ENCODE data around the gene RPS17. TPM values are rescaled to one million over a fixed set of nuclear protein-coding genes. Genes with fewer than 3 reads are reported as not detected.

The RPS17 gene
- 1,000 to 10,000 TPM; 2,918 to 3,433 TPM for total RNA-seq

DNA sequence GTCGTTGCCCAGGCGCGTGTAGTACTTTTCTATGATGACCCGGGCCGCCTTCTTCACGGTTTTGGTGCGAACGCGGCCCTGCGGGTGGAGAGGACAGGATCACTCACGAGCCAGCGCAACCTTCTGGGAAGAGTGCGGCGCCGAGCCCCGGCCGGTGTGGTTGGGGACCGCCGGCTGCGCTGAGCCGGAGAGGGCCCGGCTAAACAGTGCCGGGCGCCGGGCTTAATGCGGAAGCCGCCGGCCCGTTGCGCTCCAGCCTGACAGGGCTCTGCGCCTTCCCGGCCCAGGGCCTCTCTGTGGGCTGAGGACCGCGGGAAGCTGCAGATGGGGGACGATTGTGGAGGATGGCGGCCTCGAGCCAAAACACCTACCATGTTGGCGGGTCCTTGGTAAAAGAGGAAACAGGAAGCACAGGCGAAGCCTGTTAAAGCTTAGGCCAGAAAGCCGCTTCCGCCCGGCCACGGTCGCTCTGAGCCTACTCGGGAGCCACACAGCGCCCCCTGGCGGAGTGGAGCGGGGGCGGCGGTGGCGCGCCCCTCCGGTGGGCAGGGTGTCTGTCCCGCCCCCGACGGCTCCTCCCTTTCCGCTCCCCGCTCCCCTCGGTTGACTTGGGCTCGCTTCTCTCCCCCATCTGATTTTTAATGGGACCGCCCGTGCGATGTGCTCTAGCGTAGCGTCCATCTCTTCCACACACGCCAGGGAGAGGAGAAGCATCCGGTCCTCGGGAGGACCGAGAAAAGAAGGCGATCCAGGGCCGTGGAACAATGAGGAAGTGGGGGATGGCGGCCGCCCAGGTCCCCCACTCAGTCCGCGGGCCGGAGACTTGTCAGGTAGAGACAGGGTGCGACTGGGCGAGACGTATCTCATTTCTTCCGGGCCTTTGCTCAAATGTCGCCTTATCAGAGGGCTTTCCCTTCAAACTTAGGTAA lies at the start of gene RPS17:
RPS17 (minus strand) TSS at position 403 of the 929 bp plus-strand sequence; CDS start at position 374, 29 bp downstream.
- H3K27ac Mint-ChIP-seq: peak within 1 kb of the TSS; percentile 98
- H3K9me3 Mint-ChIP-seq: no peaks in the 10 kb centered on the region
- H3K4me3 Mint-ChIP-seq: peak within 1 kb of the TSS; percentile 99
- peaks cover 59% of the 10 kb centered on the region for H3K36me3 Mint-ChIP-seq (ENCODE audit: low read depth)
- H3K27me3 Mint-ChIP-seq: no peaks in the 10 kb centered on the region
- peaks cover 18% of the 10 kb centered on the region for H3K4me1 Mint-ChIP-seq
- ATAC-seq (replicated peaks): peak; percentile 97

DNA sequence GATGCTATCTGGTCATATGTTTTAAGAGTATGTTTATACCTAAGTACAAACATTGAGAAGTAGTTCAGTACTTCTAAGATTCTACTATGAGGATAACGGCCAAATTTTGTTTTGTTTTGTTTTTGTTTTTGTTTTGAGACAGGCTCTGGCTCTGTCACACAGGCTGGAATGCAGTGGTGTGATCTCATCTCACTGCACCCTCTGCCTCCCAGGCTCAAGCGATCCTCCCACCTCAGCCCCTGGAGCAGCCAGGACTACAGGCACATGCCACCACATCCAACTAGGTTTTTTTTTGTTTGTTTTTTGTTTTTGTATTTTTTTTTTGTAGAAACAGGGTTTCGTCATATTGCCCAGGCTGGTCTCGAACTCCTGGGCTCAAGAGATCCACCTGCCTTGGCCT lies 47.5 kb upstream of the RPS17 start:
- ATAC-seq (replicated peaks): no peak

DNA sequence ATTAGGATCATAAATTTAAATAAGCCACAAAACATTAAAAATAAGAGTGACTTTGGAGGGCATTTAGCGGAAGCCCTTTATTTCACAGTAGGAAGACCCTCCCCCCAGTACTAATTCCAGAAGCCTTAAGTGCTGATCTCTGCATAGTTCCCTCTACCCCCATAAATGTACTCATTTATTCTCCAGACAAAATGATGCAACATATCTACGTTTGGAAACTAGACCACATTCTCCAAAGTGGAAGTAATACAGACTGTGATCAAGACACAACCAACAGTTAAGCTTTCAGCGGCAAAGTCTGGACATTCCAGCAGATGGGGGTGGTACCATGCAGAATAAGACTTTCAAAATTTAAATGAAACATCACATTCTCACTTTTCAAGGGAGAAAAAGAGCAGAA lies 44.8 kb upstream of the RPS17 start:
- Mint-ChIP-seq H3K27me3 (peaks cover 19% of the 10 kb centered on the region), H3K9me3 (no peaks in the 10 kb centered on the region), H3K4me3 (no peak overlapping the region), H3K36me3 (ENCODE audit: low read depth) (no peaks in the 10 kb centered on the region), H3K4me1 (no peaks in the 10 kb centered on the region), H3K27ac (no peak overlapping the region)
- no peak for ATAC-seq (replicated peaks)

More for the DNA sequence above, 47.5 kb upstream of the RPS17 start:
- peaks cover 18% of the 10 kb centered on the region for H3K27me3 Mint-ChIP-seq
- H3K27ac Mint-ChIP-seq: no peak overlapping the region
- H3K36me3 Mint-ChIP-seq (ENCODE audit: low read depth): no peaks in the 10 kb centered on the region
- no peaks in the 10 kb centered on the region for H3K4me1 Mint-ChIP-seq
- no peaks in the 10 kb centered on the region for H3K9me3 Mint-ChIP-seq
- H3K4me3 Mint-ChIP-seq: no peak overlapping the region

DNA sequence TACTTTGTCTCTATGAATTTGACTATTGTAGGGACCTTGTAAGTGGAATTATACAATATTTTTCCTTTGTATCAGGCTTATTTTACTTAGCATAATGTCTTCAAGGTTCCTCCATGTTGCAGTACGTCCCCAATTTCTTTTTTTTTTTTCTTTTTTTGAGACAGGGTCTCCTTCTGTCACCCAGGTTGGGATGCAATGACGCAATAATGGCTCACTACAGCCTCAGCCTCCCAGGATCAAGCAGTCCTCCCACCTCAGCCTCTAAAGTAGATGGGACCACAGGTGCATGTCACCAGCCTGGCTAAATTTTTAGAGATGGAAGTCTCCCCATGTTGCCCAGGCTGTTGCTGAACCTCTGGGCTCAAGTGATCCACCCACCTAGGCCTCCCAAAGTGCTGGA lies 40.5 kb upstream of the RPS17 start:
- ATAC-seq (replicated peaks): no peak
- Mint-ChIP-seq H3K27ac (no peak overlapping the region), H3K27me3 (peaks cover 14% of the 10 kb centered on the region), H3K4me3 (no peak overlapping the region), H3K36me3 (ENCODE audit: low read depth) (no peaks in the 10 kb centered on the region), H3K4me1 (no peaks in the 10 kb centered on the region), H3K9me3 (no peaks in the 10 kb centered on the region)

DNA sequence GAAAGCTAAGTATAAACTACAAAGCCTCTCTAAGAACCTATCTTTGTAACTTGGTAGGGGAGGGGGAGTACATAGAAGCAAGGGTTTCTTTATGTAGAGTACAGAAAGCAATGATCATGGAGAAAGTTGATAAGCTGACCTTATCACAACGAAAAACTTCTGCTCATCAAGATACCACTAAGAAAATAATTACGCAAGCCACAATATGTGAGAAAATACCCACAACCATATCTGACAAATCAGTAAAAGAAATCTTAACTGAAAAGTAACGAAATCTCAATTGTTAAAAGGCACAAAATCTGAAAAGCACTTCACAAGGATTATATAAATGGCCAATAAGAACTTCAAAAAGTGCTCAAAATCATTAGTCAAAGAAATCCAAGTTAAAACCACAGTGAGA lies 35.1 kb upstream of the RPS17 start:
- H3K27ac Mint-ChIP-seq: no peak overlapping the region
- no peaks in the 10 kb centered on the region for H3K4me1 Mint-ChIP-seq
- H3K4me3 Mint-ChIP-seq: no peak overlapping the region
- no peaks in the 10 kb centered on the region for H3K9me3 Mint-ChIP-seq
- H3K27me3 Mint-ChIP-seq: peaks cover 18% of the 10 kb centered on the region
- ATAC-seq (replicated peaks): no peak
- H3K36me3 Mint-ChIP-seq (ENCODE audit: low read depth): no peaks in the 10 kb centered on the region

DNA sequence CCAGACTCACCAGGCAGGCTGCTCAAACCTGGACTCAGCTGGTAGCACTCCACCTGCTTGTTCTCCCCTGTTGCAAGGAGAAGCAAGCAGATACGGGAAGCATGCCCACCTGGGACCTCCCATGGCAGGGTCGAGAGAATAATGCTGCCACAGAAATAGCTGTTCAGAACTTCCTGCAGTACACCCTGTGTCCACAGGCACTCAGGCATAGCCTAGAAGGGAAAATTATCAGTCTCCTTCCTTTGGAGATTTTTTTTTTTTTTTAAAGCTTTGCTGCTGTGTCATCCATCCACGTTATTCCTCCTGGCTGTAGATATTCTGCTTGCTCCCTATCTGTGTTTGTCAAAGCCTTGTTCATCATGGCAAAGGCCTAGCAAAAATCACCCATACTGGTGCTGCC lies 32.7 kb upstream of the RPS17 start:
- Mint-ChIP-seq H3K36me3 (ENCODE audit: low read depth) (no peaks in the 10 kb centered on the region), H3K27me3 (peaks cover 19% of the 10 kb centered on the region), H3K9me3 (no peaks in the 10 kb centered on the region), H3K4me3 (no peak overlapping the region), H3K4me1 (no peaks in the 10 kb centered on the region), H3K27ac (no peak overlapping the region)
- ATAC-seq (replicated peaks): no peak

DNA sequence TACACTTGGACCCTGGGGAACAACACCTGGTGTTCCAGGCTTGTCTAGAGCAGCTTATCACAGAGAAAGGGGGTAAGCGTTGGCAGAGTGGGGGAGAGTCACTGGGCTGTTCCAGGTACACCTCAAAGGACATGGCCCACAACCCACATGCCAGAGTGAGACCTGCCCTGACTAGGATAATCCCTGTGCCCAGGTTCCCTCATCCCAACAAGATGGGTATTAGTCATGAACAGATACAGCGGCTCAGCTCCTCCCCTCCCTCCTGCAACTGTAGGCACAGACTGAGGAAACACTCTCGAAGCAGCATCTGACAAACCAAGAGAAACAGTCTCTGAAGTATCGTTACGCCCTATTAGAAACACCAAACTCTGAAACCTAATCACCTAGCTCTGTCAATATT lies 32.1 kb upstream of the RPS17 start:
- Mint-ChIP-seq H3K27me3 (peaks cover 19% of the 10 kb centered on the region), H3K4me3 (no peak overlapping the region), H3K9me3 (no peaks in the 10 kb centered on the region), H3K27ac (no peak overlapping the region), H3K36me3 (ENCODE audit: low read depth) (no peaks in the 10 kb centered on the region), H3K4me1 (no peaks in the 10 kb centered on the region)
- no peak for ATAC-seq (replicated peaks)

DNA sequence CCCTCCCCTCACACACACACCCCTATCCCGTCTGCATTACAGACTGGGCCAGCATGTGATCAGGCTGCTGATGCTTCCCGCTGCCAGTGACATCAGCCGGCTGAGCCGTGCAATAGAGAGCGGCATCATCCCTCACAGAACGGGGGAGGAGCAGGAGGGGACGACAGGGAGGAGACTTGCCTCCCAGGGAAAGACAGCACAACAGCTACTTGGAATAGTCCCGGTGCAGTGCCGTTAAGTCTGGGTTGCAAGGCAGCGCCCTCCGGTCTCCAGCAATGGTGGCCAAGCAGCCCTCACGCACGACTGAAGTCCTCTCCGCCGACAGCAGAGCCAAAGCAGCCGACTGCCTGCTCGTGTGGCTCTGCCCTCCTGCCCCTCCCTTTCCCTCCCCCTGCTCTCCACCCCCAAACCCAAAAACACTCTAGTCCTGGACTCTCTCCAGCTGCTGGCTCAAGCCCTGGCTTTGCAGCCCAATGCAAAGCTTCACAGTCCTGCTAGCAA lies 31.5 kb upstream of the RPS17 start:
- no peak overlapping the region for H3K27ac Mint-ChIP-seq
- H3K36me3 Mint-ChIP-seq (ENCODE audit: low read depth): no peaks in the 10 kb centered on the region
- no peaks in the 10 kb centered on the region for H3K4me1 Mint-ChIP-seq

DNA sequence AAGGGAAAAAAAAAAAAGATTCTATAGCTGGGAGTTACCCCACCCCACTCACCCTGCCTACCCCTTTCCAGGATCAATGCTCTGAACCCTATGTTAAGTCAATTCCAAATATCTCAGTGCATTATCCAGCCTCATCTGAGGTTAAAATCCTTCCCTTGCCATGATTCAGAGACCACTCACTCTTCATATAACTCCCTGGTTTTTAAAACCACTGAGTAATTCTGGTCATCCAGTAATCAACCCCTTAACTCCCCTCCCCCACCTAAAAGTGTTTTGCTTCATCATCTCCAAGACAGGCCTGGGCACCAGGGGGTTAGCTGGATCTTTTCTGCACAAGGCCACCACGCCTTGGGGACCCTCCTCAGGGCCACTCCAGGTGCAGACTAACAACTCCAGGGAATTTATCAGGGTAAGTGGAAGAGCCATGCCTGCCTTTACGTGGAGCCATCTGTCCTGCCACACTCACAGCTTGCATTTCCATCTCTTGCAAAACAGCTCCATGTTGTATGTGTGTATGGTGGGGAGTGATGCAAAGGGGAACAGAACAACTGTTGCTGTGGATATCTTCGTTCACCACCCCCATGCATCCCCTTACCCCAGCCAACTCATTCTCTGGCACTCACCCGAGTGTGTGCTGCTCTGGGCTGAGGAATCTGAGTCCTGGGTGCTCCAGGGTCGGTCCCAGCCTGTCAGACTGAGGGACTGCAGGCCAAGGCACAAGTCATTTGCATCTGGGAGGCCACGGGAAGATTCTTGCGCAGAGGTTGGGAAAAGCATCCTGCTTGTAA lies 30.7 kb upstream of the RPS17 start:
- no peak for ATAC-seq (replicated peaks)
- H3K4me3 Mint-ChIP-seq: no peak overlapping the region
- peaks cover 19% of the 10 kb centered on the region for H3K27me3 Mint-ChIP-seq

More for the DNA sequence above, 31.5 kb upstream of the RPS17 start:
- Mint-ChIP-seq H3K27me3 (peaks cover 19% of the 10 kb centered on the region), H3K4me3 (no peak overlapping the region), H3K9me3 (no peaks in the 10 kb centered on the region)
- ATAC-seq (replicated peaks): no peak

DNA sequence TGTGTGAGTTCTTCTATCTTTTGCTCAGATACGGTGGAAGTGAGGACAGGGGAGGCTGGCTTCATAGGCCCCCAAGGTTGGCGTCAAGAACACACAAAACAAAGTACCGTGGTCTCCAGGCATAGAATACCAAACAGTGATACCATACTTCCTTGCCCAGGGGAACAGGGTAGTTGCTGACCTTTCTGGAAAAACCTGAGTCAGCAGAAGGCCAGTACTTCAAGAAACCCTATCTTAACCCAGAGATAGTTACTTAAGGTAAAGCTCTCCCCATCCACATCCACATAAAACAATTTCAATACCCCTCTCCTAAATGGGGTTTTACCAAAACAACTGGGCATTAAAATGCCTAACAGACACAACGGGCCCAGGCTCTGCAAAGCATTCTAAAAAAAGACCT lies 29.6 kb upstream of the RPS17 start:
- ATAC-seq (replicated peaks): no peak
- Mint-ChIP-seq H3K4me3 (no peak overlapping the region), H3K4me1 (no peaks in the 10 kb centered on the region), H3K27me3 (peaks cover 19% of the 10 kb centered on the region), H3K9me3 (no peaks in the 10 kb centered on the region), H3K27ac (no peak overlapping the region), H3K36me3 (ENCODE audit: low read depth) (no peaks in the 10 kb centered on the region)

More for the DNA sequence above, 30.7 kb upstream of the RPS17 start:
- Mint-ChIP-seq H3K4me1 (no peaks in the 10 kb centered on the region), H3K36me3 (ENCODE audit: low read depth) (no peaks in the 10 kb centered on the region), H3K9me3 (no peaks in the 10 kb centered on the region), H3K27ac (no peak overlapping the region)

DNA sequence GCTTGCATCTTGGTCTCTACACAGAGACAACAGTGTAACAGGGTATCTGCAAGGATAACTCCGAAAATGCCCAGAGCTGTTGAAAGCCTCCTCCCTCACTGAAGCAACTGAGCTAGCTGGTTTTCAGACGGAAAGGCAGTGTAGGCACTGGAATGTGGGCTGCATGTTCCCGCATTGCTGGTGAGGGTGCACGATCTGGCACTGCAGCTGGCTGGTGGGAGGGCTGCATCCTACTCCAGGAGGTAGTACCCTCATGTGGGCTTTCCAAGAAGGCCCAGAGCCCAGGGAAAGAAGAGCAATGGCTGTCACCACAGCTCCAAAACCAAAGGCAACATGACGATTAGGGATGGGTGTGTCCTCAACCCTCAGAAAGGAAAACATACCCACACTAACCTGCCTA lies 28.7 kb upstream of the RPS17 start:
- Mint-ChIP-seq H3K4me3 (no peak overlapping the region), H3K27ac (no peak overlapping the region), H3K27me3 (peaks cover 17% of the 10 kb centered on the region), H3K9me3 (no peaks in the 10 kb centered on the region), H3K4me1 (no peaks in the 10 kb centered on the region), H3K36me3 (ENCODE audit: low read depth) (no peaks in the 10 kb centered on the region)
- no peak for ATAC-seq (replicated peaks)

DNA sequence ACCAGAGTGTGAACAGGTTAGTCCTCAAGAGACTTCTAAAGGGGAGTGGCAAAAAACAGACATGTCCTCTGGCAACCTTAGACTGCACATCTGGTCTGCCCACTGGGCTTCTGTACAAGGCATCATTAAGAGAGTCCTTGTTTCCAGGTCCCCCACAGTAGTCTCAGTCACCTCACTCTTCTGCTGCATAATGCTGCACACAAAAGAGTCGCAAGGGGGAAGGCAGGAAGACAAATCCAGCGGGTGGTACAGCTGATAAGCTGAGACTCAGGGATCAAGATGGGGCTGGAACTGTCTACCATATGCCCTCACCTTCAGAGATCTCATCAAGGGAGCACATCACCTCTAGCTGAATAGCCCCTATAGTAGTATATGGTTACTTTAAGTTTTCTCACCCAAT lies 27.4 kb upstream of the RPS17 start:
- Mint-ChIP-seq H3K4me1 (no peaks in the 10 kb centered on the region), H3K9me3 (no peaks in the 10 kb centered on the region), H3K27ac (no peak overlapping the region), H3K36me3 (ENCODE audit: low read depth) (no peaks in the 10 kb centered on the region), H3K4me3 (no peak overlapping the region), H3K27me3 (peaks cover 10% of the 10 kb centered on the region)
- ATAC-seq (replicated peaks): no peak

DNA sequence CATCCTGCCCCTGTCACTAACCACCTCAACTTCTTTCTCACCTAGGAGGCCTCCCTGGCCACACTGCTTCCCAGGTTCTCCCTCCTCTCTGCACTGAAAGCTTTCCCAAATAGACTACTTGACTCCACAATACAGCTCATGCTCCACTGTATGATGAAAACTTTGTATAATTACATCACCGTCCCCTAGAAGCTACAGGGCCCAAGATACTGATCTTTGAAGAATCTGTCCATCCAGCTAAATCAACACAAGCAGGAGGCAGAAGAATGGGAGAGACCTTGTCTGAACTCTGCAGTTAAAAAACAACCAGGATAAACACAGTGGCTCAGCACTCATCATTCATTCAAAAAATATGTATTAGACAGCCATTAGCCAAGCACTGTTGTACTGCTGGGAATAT lies 26.4 kb upstream of the RPS17 start:
- Mint-ChIP-seq H3K9me3 (no peaks in the 10 kb centered on the region), H3K4me3 (no peak overlapping the region)

DNA sequence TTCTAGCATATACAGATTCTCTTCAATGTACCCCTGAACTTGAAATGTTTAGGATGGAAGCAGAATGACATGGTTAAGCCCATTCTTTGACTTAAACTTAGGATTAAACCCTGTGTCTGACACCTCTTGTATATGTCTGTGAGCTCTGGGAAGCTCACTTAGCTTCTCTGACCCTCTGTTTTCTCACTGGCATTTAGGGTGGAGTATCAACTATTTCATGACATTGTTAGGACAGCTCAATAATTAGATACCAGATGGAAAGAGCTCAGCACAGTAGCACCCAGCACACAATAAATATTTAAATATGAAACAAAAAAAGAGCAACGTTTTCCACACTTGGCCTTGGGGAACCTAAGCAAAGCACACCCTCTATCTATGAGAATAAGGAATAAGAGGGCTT lies 18.2 kb upstream of the RPS17 start:
- Mint-ChIP-seq H3K36me3 (ENCODE audit: low read depth) (no peaks in the 10 kb centered on the region), H3K4me3 (no peak overlapping the region), H3K4me1 (no peaks in the 10 kb centered on the region), H3K27me3 (no peaks in the 10 kb centered on the region), H3K9me3 (no peaks in the 10 kb centered on the region), H3K27ac (no peak overlapping the region)
- ATAC-seq (replicated peaks): no peak

More for the DNA sequence above, 26.4 kb upstream of the RPS17 start:
- Mint-ChIP-seq H3K4me1 (no peaks in the 10 kb centered on the region), H3K27me3 (peaks cover 10% of the 10 kb centered on the region), H3K27ac (no peak overlapping the region), H3K36me3 (ENCODE audit: low read depth) (no peaks in the 10 kb centered on the region)
- ATAC-seq (replicated peaks): no peak
